Activated T-helper 1 cell treated with anti-CD3 and anti-CD28 coated beads, Interleukin-12 subunit alpha, Interleukin-12 subunit beta, Interleukin-2, Interleukin-4 antibody, amounts not matched to agents 30 ng/mL and 10 ng/mL and 1 ng/mL, durations not matched to agents 14 hours and 24 hours and 36 hours (primary cell): ENCODE data around the gene MX1. TPM values are rescaled to one million over a fixed set of nuclear protein-coding genes. Genes with fewer than 3 reads are reported as not detected.

Source experiments
- DNase-seq: peaks from one replicate; pipeline ENCODE4 v3.0.0; 2021; ENCODE audit warnings: low spot score
- H3K27ac Mint-ChIP-seq: one replicate; pipeline ENCODE4 v1.8.0; 2021; ENCODE audit warnings: mild to moderate bottlenecking, mixed read lengths
- H3K27me3 Mint-ChIP-seq: one replicate; pipeline ENCODE4 v1.8.0; 2022; ENCODE audit warnings: mild to moderate bottlenecking, moderate library complexity, mixed read lengths; ENCODE audit not compliant: insufficient read depth
- H3K36me3 Mint-ChIP-seq: one replicate; pipeline ENCODE4 v1.8.0; 2021; ENCODE audit warnings: low read depth, mixed read lengths
- H3K4me1 Mint-ChIP-seq: one replicate; pipeline ENCODE4 v1.8.0; 2021; ENCODE audit warnings: low read depth, mixed read lengths
- H3K4me3 Mint-ChIP-seq: one replicate; pipeline ENCODE4 v1.8.0; 2021; ENCODE audit warnings: mild to moderate bottlenecking, moderate library complexity, mixed read lengths
- H3K9me3 Mint-ChIP-seq: one replicate; pipeline ENCODE4 v1.8.0; 2021; ENCODE audit warnings: mixed read lengths
- intact Hi-C: fragments of 100-400 bp; cut with micrococcal nuclease; formaldehyde crosslinking; loops from one replicate; pipeline ENCODE4 v1.15.1; 2024
- total RNA-seq: library from RNA; stranded (reverse); gene quantifications from 2 replicates; pipeline ENCODE4 v1.2.3, GENCODE V29; 2022

Gene MX1
- total RNA-seq, 1 donor from 2014 or later = 92.8 TPM

DNA sequence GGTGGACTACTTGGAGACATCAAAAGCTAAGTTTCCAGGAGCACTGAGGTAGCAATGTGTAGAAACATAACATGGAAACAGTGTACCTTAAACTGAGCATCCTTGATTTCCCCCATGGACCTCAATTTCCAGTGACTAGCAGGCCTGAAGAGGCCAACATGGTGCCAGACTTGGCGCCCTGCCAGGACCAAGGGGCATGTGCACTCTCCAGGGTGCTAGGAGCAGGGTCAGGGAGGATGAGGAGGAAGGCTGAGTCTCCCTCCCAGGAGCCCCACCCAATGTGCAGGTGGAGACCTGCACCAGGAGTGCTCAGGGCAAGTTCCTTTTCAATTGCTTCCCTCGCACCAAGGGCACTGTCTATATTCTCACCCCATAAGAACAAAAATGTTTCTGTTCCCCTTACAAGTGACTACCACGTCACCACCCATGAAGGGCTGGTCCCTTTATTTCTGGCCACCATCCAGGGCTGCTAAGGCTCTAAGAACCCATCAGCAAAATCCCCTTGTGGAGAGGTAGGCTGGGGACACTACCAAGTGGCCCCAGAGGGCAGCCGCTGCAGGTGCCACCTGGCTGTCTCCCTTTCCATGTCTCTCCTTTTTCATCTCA lies 39.2 kb downstream of the MX1 start:
- intact Hi-C loops = loop anchor here (10.0 kb wide), 1 partner anchor 340 kb away; no protein-coding TSS in a partner anchor
- DNase-seq = no peak
- Mint-ChIP-seq H3K27me3 (peaks cover 12% of the 10 kb centered on the region), H3K9me3 (peaks cover 9% of the 10 kb centered on the region), H3K36me3 (peaks cover 21% of the 10 kb centered on the region), H3K4me1 (peaks cover 11% of the 10 kb centered on the region), H3K27ac (no peak overlapping the region), H3K4me3 (no peak overlapping the region)

DNA sequence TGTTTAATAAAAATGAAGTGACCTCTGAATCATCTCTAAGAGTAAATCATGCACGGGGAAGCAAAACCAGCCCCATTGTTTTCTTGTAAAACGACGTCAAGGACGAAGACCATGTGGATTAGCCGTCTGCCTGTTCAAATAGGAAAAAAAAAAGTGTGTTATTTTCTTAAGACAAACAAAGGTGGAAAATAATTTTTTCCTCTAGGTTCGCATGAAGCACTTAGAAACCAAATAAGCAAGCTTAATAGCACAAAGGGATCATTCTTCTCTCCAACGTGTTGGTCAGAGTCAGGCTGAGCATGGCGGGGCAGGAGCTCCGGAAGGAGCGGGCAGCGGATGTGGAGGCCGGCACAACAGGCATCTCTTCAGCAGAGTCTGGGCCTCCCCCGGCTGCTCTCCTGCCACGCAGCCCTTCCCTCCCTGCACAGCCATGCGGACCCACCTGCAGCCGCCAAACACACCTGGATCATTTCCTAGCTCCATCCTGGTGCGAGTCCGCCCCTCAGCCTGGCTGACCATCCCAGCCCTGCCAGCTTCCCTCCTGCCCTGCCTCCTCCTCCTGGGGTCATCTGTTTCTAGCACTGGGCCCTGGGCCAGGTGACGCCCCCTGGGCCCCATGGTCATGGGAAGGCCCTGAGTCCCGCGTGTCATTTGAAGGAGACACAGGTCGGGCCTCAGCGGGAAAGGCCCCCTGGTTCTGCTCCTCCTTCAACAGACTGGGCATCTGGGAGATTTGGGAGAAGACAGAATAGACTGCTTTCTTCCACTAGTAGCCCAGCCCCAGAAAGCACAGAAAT lies 40.2 kb downstream of the MX1 start:
- Mint-ChIP-seq H3K27me3 (peaks cover 12% of the 10 kb centered on the region), H3K27ac (no peak overlapping the region), H3K4me3 (no peak overlapping the region), H3K36me3 (peaks cover 15% of the 10 kb centered on the region), H3K4me1 (peaks cover 5% of the 10 kb centered on the region), H3K9me3 (peaks cover 9% of the 10 kb centered on the region)
- intact Hi-C loops = loop anchor here (10.0 kb wide), 1 partner anchor 341 kb away; no protein-coding TSS in a partner anchor
- DNase-seq = no peak

DNA sequence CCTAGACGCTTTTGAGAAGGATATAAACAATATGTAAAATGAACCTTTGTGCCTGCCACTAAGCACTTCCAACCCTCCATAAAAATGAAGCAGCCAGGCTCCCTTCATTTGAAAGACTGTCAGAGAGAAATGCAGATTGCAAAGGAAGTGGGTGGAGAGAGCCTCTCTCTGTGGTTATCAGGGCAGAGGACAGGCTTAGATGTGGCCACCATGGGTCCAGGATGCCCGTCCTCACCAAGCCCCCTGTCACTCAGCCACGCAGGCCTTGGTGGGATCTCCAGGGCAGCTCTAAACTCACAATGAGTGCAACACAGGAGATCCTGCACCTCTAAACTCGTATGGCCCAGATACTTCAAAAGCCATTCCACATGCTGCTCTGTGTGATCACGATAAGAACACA lies 44.0 kb downstream of the MX1 start:
- Mint-ChIP-seq H3K9me3 (no peaks in the 10 kb centered on the region), H3K27ac (no peak overlapping the region), H3K4me1 (peaks cover 5% of the 10 kb centered on the region), H3K36me3 (no peaks in the 10 kb centered on the region), H3K27me3 (peaks cover 12% of the 10 kb centered on the region), H3K4me3 (no peak overlapping the region)
- intact Hi-C loops = no loop called here
- DNase-seq = no peak

DNA sequence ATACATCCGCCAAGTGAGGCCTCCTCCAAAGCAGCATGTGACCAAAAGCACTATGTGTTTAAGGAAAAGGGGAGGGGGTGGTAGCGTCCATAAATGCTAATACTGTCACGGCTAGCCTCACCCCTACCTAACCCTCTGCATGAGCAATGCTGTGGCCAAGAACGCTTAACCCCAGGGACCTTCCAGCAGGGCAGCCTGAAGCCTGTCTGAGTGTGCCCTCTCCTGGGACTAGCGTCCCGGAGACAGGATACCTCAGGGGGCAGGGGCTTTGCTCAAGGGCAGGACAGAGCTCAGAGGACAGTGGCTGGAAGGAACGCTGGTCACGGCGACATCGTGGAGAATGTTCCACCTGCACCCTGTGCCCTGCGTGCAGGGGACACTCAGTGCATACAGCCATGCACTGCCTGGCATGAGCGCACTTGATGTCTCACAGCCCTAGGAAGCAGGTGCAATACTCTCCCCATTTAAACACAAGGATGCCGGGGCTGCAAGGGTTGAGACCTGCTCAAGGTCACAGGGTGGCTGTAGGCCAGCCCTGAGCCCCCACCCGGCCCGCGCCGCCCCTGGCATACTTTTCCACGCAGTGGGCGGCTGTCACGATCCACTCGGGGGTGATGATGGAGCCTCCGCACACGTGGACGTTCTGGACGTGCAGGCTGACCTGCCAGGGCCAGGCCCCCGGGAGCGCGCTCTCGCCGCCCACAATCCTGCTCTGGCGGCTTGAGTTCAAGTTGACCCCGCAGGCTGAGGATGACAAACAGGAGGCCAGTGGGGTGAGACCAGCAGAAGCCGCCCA lies 46.9 kb downstream of the MX1 start:
- Mint-ChIP-seq H3K36me3 (no peaks in the 10 kb centered on the region), H3K4me1 (peaks cover 5% of the 10 kb centered on the region), H3K4me3 (no peak overlapping the region), H3K27me3 (peaks cover 13% of the 10 kb centered on the region), H3K27ac (no peak overlapping the region), H3K9me3 (no peaks in the 10 kb centered on the region)
- intact Hi-C loops = no loop called here
- no peak for DNase-seq

DNA sequence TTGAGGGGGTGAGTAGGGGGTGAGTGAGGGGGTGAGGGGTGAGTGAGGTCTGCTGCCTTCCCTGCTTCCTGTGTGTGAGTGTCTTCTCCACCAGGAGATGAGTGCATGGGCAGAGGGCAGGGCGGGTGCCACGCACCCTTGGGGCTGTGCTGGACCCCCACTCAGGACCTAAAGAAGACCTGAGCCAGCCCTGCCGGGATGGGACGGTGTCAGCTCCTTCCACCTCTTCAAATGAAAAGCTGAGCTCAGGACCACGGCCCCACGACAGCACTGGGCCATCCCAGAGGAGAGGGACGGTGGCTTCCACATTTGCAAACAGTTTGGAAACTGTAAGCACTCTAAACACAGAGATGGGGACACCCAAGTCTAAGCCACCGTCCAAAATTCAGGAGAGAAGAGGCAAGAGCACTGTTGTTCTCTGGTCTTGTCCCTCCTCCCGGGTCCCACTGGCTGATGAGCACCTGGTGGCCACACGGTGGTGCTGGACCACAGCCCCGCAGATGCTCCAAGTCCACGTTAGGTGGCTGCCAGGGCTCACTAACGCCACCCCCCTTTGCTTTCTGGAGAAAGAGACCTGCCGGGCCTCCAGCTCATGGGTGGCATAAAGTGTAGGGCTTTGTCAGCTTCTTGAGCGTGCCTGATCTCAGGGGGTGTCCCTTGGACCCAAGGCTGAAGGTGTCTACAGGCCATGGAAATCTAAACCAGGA lies 49.8 kb downstream of the MX1 start:
- no peak overlapping the region for H3K27ac Mint-ChIP-seq
- H3K27me3 Mint-ChIP-seq = peaks cover 6% of the 10 kb centered on the region
- no peaks in the 10 kb centered on the region for H3K36me3 Mint-ChIP-seq
- H3K9me3 Mint-ChIP-seq = no peaks in the 10 kb centered on the region
- no peaks in the 10 kb centered on the region for H3K4me1 Mint-ChIP-seq
- no peak for DNase-seq
- intact Hi-C loops = no loop called here
- H3K4me3 Mint-ChIP-seq = no peak overlapping the region

DNA sequence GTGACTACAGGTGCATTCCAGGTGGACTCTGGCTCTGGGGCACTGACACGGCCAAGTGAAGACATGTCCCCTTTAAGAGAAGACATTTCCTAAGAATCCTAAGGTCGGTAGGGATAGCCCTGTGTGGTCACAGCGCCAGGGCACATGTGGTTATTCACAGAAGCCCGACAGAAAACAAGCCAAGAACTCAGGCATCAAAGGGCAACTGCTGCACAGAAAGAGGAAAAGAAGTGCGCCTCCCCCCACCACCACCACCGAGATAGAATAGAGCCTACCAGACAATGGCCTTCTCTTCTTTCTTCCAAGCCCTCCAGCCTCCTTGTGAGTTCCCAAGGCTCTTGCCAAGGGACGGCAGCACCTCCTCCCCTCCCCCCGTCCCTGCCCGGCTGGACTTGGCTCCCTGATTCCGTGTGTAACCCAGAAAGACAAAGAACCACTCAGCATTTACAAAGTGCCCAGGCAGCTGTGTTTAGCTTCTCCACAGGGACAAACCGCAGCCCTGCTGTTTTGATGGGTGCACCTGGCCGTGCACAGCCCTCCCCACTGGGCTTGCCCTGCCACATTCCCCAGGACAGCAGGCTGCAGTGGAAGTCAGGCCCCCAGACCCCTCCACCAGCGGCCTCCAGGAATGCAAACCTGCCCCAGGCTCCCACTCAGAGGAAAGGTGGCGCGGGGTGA lies 51.7 kb downstream of the MX1 start:
- H3K27me3 Mint-ChIP-seq = peaks cover 8% of the 10 kb centered on the region
- no peaks in the 10 kb centered on the region for H3K4me1 Mint-ChIP-seq
- H3K4me3 Mint-ChIP-seq = no peak overlapping the region
- H3K27ac Mint-ChIP-seq = no peak overlapping the region
- no peaks in the 10 kb centered on the region for H3K36me3 Mint-ChIP-seq
- no peak for DNase-seq
- intact Hi-C loops = no loop called here
- no peaks in the 10 kb centered on the region for H3K9me3 Mint-ChIP-seq

DNA sequence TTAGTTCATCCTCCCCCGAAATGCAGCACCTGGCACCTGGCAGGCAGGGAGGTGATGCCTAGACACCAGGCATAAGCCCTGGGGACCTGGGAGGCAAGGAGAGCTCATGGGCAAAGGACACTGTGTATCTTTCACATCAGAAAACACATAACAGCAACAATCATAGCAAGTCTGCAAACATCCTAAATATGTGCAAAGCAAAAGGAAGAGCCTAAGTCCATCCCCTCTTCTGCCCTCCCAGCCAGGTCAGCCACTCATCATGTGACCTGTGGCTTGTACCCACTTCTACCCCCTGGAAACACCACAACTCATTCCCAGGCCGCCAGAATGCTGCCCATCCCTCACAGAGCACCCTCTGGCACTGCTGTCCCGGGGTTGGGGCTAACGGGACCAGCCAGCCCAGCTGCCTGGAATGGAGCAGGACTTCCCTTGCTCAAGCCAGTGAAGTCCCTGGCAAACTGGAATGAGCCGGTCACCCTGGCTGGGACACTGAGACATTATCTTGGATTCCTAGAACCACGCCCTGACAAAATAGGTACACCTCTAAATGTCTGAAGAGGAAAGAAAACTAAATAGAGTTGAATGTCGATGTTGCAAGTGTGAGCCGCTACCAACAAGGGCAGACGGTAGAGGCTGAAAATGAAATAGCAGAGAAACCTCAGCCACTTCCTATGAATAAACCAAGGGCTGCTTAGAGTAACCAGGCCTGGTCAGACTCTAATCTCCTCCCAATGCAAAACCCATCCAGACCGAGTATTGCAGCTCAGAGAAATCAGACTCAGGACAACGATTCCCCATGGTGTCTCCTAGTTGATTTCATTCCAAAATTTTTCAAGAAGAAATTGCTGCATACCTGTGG lies 52.5 kb downstream of the MX1 start:
- Mint-ChIP-seq H3K27me3 (peaks cover 10% of the 10 kb centered on the region), H3K36me3 (no peaks in the 10 kb centered on the region), H3K4me1 (no peaks in the 10 kb centered on the region), H3K9me3 (no peaks in the 10 kb centered on the region), H3K27ac (no peak overlapping the region), H3K4me3 (no peak overlapping the region)
- intact Hi-C loops = no loop called here
- no peak for DNase-seq

DNA sequence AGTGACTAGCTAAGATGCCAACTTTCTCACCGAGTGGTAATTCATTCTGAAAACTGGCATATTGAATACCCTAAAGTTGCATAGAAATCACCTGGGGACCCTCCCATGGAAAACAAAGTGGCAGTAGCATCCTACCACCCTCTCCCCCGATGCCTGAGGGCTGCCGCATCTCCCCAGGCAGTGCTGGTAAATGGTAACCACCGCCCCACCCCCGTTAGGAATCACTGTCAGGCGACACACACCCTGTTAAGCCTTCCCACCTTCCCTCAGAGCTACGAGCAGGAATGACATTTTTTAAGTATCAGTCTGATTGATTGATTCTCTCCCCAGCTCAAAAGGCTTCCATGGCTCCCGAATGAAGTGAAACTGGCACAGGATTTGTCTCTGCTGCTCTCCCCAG lies 53.6 kb downstream of the MX1 start:
- DNase-seq = no peak
- Mint-ChIP-seq H3K9me3 (no peaks in the 10 kb centered on the region), H3K27me3 (peaks cover 10% of the 10 kb centered on the region), H3K36me3 (no peaks in the 10 kb centered on the region), H3K4me3 (no peak overlapping the region), H3K4me1 (no peaks in the 10 kb centered on the region), H3K27ac (no peak overlapping the region)
- intact Hi-C loops = no loop called here

DNA sequence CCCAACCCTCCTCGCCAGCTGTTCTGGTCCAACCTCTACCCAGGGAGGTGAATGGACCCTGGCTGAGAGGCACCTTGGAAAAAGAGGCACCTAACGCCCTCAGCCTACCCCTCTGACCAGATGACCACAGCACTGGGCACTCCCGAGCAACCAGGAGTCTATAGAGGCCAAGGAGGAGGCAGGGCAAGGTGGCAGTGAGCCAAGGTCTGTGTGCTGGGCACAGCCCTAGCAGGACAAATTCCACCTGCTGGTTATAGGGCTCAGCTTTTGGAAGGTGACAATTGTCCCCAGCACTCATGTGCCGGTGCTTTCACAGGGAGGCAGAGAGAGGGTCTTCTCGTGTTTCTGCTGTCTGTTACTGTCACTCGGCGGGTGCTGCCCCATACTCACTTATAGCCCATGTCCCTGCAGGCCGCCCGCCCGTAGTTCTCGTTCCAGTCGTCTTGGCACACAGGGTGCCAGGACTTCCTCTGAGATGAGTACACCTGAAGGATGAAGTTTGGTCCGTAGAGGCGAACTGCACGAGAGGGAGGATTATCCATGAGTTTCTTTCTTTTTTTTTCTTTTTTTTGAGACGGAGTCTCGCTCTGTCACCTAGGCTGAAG lies 54.1 kb downstream of the MX1 start:
- Mint-ChIP-seq H3K4me3 (no peak overlapping the region), H3K27me3 (peaks cover 10% of the 10 kb centered on the region), H3K4me1 (no peaks in the 10 kb centered on the region), H3K9me3 (no peaks in the 10 kb centered on the region), H3K27ac (no peak overlapping the region), H3K36me3 (no peaks in the 10 kb centered on the region)
- DNase-seq = no peak
- intact Hi-C loops = no loop called here

DNA sequence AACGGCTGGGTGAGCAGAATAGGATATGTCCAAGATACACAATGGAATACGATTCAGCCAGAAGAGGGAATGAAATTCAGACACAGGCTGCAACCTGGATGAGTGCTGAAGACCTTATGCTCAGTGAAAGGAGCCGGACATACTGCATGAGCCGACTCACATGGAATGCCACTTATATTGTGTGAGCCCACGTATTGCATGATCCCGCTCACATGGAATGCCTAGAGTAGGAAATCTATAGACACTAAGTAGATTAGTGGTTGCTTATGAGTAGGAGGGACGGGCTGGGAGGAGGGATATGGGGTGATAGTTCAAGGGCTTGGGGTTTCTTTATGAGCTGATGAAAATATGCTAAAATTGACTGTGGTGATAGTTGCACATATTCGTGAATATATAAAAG lies 55.2 kb downstream of the MX1 start:
- no peak overlapping the region for H3K27ac Mint-ChIP-seq
- DNase-seq = no peak
- no peaks in the 10 kb centered on the region for H3K36me3 Mint-ChIP-seq
- peaks cover 10% of the 10 kb centered on the region for H3K27me3 Mint-ChIP-seq
- no peaks in the 10 kb centered on the region for H3K9me3 Mint-ChIP-seq
- H3K4me1 Mint-ChIP-seq = no peaks in the 10 kb centered on the region
- H3K4me3 Mint-ChIP-seq = no peak overlapping the region
- intact Hi-C loops = no loop called here

DNA sequence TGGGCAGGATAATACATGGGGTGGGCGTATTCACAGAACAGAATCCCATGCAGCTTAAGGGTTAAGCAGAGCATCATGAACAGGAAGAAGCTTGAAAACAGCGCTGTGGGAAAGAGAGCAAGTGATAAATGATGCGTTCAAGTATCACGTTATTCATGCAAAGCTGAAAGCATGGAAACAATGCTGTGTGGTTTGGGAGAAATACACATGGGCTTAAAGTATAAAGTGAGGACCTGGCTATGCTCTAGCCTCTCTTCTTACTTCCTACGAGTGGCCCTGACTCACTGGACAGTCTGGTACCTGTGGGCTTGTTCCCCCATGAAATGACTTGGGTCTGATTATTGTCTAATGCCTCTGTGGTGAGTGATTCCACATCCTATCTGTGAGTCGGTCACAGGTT lies 56.3 kb downstream of the MX1 start:
- Mint-ChIP-seq H3K36me3 (no peaks in the 10 kb centered on the region), H3K4me3 (no peak overlapping the region), H3K27ac (no peak overlapping the region), H3K27me3 (peaks cover 7% of the 10 kb centered on the region), H3K4me1 (no peaks in the 10 kb centered on the region), H3K9me3 (no peaks in the 10 kb centered on the region)
- no peak for DNase-seq
- intact Hi-C loops = no loop called here
